ENCODE measurements around the gene PTPRD.

PTPRD gene

GRCh38 chr9:8826281-8826680, 1786.5 kb downstream of the PTPRD start:
- no peak for DNase-seq (ENCODE audit: low spot score)

- DNase-seq (ENCODE audit: low spot score): no peak
Observed at GRCh38 chr9:8825585-8826147, 1787.1 kb downstream of the PTPRD start.

- no peak for DNase-seq (ENCODE audit: low spot score)
Observed at GRCh38 chr9:8823131-8823895, 1789.5 kb downstream of the PTPRD start.

GRCh38 chr9:8822667-8823025, 1790.2 kb downstream of the PTPRD start:
- DNase-seq (ENCODE audit: low spot score): no peak

- DNase-seq (ENCODE audit: low spot score): no peak
Observed at GRCh38 chr9:8821910-8822666, 1790.7 kb downstream of the PTPRD start.

- no peak for DNase-seq (ENCODE audit: low spot score)
Observed at GRCh38 chr9:8817335-8817734, 1795.5 kb downstream of the PTPRD start.

GRCh38 chr9:8816361-8816760, 1796.4 kb downstream of the PTPRD start:
- no peak for DNase-seq (ENCODE audit: low spot score)

GRCh38 chr9:8815931-8816330, 1796.9 kb downstream of the PTPRD start:
- no peak for DNase-seq (ENCODE audit: low spot score)

- DNase-seq (ENCODE audit: low spot score): no peak
Observed at GRCh38 chr9:8815219-8815618, 1797.6 kb downstream of the PTPRD start.

- DNase-seq (ENCODE audit: low spot score): no peak
Observed at GRCh38 chr9:8812888-8813287, 1799.9 kb downstream of the PTPRD start.

GRCh38 chr9:8809741-8810140, 1803.1 kb downstream of the PTPRD start:
- no peak for DNase-seq (ENCODE audit: low spot score)

GRCh38 chr9:8806150-8806549, 1806.7 kb downstream of the PTPRD start:
- DNase-seq (ENCODE audit: low spot score): no peak

- DNase-seq (ENCODE audit: low spot score): no peak
Observed at GRCh38 chr9:8804613-8805012, 1808.2 kb downstream of the PTPRD start.

GRCh38 chr9:8802242-8802641, 1810.6 kb downstream of the PTPRD start:
- DNase-seq (ENCODE audit: low spot score): no peak

GRCh38 chr9:8800196-8800595, 1812.6 kb downstream of the PTPRD start:
- DNase-seq (ENCODE audit: low spot score): no peak

GRCh38 chr9:8799615-8800014, 1813.2 kb downstream of the PTPRD start:
- no peak for DNase-seq (ENCODE audit: low spot score)

- no peak for DNase-seq (ENCODE audit: low spot score)
Observed at GRCh38 chr9:8799206-8799605, 1813.6 kb downstream of the PTPRD start.

GRCh38 chr9:8784838-8785237, 1828.0 kb downstream of the PTPRD start:
- DNase-seq (ENCODE audit: low spot score): no peak

- DNase-seq (ENCODE audit: low spot score): no peak
Observed at GRCh38 chr9:8783941-8784340, 1828.9 kb downstream of the PTPRD start.

- DNase-seq (ENCODE audit: low spot score): no peak
Observed at GRCh38 chr9:8782237-8782636, 1830.6 kb downstream of the PTPRD start.

- DNase-seq (ENCODE audit: low spot score): no peak
Observed at GRCh38 chr9:8781458-8781857, 1831.3 kb downstream of the PTPRD start.

GRCh38 chr9:8780386-8780785, 1832.4 kb downstream of the PTPRD start:
- DNase-seq (ENCODE audit: low spot score): no peak

GRCh38 chr9:8779478-8779877, 1833.3 kb downstream of the PTPRD start:
- DNase-seq (ENCODE audit: low spot score): no peak
